HS-5 (cell line): Measurements from ENCODE around the gene PNKD.
"Not testable (repeated sequence)": the region's sequence is repeated elsewhere in the genome, so short reads cannot be mapped to it uniquely, and the experiment has no call there.

Experiments
- DNase-seq: peaks from one replicate; pipeline ENCODE4 v3.0.0-alpha.2; 2012; ENCODE audit warnings: low read depth

The PNKD gene

DNA sequence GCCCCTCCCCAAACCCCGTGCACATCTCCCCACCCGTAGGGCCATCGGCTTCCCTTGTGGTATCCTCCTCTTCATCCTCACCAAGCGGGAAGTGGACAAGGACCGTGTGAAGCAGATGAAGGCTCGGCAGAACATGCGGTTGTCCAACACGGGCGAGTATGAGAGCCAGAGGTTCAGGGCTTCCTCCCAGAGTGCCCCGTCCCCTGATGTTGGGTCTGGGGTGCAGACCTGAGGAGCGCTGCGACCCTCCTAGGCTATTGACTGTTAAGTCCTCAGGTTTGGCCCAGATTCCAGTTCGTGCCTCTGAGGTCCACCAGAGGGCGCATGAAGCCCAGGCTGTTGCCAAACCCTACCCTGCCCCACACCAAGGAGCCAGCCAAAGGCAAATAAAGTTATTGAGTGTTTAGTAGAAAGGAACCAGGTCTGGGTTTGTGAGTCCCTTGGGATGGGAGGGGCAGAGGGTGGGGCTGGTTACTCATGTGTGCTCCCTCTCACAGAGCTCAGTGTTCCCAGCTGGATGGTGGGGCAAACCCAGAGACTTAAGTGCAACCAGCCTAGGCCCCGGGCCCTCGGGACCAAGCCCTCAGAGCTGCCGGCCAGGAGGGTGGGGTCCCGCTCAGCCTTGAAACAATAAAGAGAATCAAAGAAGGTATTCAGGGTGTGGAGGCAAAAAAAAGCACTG, 2.4 kb downstream of the PNKD start:
- peak; percentile 90 for DNase-seq

DNA sequence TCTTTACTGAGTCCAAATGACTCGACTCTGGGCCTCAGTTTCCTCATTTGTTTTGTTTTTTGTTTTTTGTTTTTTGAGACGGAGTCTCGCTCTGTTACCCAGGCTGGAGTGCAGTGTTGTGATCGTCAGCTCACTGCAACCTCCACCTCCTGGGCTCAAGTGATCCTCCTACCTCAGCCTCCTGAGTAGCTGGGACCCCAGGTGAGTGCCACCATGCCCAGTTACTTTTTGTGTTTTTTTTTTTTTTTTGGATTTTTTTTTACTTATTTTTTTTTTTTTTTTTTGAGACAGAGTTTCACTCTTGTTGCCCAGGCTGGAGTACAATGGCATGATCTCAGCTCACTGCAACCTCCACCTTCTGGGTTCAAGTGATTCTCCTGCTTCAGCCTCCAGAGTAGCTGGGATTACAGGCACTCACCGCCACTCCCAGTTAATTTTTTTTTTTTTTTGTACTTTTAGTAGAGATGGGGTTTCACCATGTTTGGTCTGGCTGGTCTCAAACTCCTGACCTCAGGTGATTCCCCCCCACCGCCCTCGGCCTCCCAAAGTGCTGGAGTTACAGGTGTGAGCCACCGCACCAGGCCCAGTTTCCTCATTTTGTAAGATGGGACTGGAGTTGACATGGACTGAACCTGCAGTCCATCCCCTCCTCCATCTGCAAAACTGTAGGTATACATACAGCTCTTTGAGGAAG, 3.0 kb downstream of the PNKD start:
- DNase-seq, result not testable (repeated sequence)

DNA sequence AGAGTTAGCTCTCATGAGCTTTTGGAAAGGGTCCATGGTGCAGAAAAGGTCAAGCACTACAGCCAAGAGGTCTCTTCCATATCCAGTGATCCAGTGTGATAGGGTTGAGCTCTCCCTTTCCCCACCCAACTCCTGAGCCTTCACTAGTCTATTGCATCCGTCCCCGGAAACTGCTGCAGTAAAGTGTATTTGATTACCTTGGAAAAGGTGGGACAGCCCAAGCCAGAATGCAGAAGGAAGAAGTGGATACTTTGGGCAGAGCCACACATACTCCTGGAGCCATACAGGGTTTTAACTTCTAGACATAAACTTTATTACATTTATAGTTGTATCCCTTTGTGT, 3.6 kb downstream of the PNKD start:
- no peak for DNase-seq

DNA sequence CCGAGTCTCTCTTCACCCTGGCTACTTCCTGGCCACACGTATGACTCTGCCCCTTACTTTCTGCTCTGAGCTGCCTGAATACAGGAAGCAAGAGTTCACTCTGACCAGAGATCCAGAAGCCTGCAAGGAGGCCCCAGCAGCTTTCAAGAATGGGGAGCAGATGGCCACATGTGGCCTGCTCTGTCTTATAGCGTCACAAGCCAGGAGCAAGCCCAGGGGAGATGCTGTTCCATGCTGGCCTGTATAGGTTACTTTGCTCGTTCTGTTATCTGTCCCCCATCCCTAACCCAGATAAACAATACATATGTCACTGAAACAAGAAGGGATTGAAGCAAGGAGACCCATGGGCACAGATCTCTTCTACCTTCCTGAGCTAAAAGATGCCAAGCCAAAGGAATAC, 4.3 kb downstream of the PNKD start:
- no peak for DNase-seq

DNA sequence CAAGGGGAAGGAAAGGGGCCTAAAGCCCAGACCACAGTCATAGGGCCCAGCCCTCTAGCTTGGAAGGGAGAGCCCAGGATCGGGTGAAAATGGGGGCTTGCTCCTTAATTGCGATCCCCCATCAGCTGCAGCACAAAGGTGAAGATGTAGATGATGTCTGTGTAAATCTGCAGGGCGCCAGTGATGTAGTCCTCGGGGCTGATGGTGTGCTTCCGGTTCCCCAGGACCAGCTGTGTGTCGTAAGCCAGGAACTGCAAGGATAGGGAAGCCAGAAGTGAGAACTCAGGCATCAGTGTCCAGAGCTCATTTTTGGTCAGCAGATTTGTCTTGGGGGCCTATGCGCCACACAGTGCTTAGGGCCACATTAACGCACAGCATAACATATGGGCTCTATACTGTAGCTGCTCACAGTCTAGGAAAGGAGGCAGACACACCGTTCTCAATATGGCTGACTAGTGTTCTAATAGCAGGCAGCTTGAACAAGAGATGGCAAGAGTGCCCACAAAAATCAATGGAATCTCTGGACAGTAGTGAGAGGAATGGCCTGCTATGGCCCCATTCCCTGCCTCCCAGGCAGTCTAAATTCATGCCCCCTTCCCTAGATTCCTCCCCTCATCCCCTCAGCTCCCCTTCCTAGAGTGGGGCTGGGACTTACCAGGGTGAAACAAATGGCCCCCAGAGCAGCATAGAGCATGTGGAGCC, 5.2 kb downstream of the PNKD start:
- no peak for DNase-seq

DNA sequence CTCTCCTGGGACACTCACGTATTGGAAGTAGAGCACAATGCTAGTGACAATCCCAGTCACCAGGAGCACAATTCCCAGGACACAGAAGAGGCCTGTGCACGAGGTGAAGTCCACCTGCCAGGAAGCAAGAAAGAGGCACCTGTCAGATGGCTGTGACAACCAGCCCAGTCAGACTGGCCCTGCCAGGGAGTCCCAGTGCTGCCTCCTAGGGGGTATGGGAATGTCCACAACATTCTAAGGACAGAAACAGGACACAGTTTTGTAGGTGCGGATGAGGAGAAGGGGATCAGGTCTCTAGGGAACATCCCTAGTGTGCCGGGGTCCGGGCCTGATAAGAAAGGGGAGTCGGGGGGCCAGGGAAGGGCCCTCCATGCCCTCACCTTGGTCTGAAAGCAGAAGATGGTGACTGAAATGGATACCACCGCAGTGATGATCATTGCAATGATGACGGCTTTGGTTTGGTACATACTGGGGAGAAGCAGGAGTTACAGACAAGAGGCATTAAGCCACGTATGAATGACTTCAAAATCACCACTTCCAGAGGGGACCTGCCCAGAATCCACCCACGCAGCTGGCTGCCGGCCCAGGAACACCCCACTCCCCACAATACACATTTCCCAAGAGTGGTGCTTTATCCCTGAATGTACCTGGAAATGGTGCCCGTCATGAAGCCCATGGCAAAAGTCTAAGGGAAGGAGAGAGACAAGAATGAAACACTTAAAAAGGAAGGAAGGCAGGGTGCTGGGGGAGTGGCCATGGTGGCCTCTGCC, 6.9 kb downstream of the PNKD start:
- no peak for DNase-seq

DNA sequence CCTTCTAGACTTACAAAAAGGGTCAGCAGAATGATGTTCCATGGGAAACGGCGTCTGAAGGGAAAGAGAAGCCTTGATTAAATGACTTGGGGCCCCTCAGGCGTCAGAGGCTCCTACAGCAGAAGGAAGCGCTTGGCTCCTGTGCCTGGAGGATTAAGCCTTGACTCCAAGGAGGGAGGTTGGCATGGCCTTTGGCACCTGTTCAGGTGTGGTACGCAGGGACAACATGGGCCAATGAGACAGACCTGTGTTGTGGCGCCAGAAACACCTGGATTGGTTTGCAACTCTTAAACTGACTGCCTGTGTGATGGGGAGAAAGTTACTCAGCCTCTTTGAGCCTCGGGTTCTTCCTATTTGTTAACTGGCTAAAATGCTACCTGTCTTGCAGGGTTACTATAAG, 7.6 kb downstream of the PNKD start:
- no peak for DNase-seq

DNA sequence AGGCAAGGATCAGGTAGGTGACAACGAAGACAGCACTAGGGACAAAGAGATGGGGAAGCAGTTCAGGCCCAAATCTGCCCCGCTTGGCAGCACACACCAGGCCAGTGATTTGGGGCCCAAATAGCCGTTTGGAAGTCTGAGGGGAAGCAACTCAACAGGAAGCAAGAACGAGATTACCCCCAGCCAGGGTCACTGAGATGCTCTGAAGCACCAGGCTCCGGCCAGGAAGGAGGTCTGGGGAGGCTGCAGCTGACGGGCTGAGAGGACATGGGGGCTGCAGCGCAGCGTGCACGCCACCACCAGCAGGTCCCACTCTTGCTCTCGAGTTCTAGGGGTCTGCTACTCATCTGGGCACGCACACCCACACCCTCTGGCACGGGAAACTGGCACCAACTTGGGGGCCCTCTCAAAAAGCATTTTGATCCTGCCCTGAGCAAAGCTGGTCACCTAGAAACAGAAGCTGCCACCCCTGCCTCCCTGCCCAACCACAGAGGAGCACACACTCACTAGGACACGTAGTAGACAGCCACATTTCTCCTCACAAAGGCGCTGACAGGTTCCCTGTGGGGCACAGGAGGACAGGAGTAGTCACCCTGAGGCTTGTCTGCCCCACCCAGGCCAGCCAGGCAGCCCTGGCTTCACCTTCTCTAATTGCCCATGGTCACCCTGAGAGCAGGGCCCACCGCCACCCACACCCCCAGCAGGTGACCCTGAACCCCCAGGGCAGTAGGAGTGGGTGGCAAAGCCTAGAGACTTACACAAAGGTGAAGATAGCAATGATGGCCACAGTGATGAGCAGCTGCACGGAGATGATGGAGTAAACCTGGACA, 8.4 kb downstream of the PNKD start:
- no peak for DNase-seq

DNA sequence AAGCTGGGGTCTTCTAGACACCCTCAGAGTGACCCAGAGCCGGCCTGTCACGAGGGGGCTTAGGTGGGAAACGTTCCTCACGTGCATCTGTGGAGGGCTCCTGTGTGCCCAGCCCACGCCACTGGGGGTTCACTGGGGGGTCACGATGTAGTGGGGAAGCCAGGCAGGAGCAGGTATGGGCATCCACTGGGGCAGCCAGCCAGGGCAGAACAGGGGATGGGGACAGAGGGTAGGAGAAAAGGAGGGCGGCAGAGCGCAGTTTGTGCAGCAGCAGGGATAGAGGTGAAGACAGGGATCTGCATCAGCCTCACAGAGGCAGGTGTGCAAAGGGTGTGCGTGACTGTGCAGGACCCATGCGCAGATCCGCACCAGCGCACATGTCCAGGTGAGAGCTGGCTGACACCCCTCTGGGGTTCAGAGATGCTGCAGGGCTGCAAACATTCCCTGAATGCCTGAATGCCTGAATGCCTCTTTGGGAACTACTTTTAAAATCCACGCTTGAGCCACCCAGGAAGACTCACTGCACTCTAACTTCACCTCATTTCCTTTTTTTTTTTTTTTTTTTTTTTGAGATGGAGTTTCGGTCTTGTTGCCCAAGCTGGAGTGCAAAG, 10.0 kb downstream of the PNKD start:
- DNase-seq, result no peak

DNA sequence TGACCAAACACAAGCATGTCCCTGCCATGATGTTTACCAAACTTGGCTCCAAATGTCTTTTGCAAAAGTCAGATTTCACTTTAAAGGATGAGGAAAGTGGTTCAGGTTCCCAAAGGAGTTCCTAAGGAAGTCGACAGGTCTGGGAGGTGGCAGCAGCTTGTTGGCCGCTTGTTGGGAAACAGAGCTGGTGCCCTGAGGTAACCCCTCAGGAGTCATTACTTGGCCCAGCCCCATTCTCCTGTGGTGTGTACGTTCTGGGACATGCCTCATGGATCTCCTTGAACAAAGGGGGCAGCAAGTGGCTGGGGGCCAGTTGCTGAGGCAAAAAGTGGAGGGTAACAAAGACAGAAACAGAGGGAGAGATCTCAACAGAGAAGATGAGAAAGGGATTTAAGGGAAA, 11.1 kb downstream of the PNKD start:
- no peak for DNase-seq

DNA sequence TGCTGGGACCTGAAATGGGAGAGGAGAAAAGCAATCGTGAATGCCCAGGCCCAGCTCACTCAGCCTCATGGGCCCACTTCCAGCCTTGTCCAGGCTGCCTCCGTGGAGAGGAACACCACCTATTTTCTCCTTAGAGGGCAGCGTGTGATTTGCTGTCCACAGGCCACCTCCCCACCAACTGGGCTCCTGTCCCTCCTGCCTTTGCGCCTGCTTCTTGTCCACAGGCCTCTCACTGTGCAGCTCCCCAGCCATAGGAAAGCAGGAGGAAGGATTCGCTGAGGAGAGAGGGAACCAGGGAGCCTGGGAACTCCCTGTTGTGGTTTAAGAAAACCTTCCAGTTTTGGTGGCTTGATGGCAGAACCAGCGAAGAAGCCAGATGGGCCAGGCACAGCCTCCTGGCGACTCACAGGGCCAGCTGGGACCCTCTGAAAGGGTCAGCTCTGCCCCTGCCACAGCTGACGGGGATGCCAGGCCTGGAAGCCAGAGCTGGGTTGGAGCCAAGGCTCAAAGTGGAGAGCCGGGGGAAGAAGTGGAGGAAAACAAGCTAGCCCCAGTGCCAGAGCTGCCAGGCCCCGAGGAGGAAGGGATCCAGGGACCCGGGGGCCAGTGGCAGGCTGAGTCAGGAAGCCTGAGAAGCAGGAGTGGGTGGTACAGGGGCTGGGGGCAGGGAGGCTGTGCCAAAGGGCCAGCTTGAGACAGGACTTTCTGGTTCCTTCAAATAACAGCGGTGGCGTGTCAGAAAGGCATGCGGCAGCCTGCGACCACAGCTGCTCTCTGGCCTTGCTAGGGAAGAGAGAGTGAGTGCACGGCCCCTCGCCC, 12.1 kb downstream of the PNKD start:
- no peak for DNase-seq

DNA sequence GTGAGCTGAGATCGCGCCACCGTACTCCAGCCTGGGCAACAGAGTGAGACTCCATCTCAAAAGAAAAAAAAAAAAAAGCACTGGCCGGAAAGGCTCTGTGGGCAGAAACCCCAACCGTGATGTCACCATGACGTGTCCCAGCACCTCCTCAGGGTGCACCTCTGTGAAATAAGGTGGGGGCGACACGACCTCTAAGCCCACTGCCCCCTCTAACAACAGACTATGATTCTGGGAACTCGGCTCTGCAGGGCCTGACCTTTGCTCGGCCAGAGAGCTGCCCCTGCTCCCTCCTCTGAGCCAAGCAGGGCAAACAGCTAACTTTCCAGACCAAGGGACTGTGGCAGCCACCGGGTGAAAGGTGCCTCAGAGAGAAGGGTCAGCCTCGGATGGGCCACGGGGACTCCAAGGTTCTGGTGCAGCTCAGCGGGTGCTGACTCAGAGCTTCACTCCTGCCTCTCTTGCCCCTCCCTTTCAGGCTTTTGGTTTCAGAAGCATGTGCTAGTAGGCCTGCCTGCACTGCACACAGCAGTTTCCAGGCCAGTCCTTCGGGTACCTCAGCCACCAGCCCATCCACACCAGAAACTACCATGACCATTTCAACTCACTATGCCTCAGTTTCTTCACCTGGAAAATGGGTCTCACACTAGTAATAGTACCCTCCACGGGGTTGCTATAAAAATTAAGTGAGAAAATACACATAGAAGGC, 13.9 kb downstream of the PNKD start:
- DNase-seq, result peak; percentile 53

DNA sequence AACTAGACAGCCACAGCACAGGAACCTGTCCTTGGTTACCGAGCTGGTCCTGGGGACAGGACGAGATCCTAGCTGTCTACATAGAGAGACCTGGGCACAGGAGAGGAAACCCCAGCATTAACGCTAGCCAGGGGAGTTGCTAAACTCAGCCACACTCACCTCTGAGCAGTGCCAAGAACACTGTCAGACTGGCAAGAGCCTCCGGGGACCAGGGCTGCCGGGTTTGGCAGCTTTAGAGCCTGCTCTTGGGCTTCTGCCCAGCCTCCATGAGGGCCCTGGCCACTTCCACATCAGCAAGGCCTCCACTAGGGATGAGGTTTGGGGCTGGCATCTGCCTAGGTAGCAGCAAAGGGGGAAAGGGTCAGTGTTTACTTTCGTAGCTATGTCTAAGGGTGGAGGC, 15.3 kb downstream of the PNKD start:
- DNase-seq, result no peak

DNA sequence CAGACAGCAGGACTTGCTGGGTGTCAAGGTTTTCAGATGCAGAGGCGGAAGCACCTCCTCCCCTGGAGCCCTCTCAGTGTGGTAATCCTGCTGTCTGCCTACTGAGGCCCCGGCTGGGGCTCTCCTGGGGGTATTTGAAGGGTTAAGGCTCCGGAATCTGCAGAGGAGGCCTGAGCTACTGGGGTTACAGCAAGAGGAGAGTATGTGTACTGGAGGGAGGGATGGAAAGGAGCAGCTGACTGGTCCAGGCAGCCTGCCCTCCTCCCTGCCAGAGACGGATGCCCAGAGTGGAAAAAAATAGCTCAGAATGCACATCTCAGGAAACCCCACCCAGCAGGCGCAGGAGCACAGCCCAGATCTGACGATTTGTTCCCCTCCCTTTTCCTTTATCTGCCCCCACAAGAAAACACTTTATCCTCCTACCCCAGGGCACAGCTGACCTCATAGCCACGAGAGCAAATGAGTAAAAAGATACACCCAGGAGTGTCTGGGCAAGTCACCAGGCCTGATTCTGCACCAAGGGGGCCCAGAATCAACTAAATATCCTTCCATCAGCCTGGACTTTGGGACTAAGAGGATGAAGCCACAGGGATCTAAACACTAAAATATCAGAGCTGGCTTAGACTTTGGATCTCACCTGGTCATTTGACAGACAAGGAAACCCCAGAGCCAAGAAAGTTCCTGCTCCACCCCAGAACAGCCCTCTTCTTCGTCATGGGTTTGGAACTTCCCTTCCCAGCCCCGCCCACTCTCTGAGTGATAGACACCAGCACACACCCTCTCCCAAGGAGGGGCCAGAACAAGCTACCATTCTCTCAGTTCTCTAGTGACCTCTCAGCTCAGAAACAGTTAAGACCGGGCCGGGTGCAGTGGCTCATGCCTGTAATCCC, 16.5 kb downstream of the PNKD start:
- peak; percentile 95 for DNase-seq

DNA sequence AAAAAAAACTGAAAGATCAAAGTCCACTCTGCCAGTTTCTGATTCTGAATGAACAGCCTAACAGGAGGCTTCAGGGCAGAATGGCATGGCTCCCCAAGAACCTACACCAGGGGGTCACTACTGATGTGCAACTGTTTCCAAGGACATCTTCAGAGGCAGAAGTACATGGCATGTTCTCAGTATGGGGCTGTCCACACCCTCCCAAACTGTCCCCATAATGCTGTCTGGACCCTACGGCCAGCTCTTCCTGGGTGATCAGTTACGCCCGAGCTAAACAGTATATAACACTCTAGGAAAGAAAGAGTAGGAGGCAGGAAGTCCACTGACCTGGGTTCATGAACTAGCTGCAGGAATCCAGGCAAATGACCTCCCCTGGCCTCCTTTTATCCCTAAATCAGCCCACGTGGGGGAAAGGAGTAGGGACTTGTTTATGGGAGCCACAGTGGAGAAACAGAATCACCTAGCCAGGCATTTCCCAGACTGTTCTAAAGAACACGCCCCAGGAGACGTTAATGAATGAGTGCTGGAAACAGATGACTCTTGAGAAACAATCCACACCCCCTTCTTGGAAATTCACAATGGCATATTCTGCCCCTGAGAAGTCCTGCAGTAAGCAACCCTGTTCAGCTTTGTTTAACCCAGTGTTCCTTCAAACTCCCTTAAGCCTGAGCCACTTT, 19.5 kb downstream of the PNKD start:
- no peak for DNase-seq

DNA sequence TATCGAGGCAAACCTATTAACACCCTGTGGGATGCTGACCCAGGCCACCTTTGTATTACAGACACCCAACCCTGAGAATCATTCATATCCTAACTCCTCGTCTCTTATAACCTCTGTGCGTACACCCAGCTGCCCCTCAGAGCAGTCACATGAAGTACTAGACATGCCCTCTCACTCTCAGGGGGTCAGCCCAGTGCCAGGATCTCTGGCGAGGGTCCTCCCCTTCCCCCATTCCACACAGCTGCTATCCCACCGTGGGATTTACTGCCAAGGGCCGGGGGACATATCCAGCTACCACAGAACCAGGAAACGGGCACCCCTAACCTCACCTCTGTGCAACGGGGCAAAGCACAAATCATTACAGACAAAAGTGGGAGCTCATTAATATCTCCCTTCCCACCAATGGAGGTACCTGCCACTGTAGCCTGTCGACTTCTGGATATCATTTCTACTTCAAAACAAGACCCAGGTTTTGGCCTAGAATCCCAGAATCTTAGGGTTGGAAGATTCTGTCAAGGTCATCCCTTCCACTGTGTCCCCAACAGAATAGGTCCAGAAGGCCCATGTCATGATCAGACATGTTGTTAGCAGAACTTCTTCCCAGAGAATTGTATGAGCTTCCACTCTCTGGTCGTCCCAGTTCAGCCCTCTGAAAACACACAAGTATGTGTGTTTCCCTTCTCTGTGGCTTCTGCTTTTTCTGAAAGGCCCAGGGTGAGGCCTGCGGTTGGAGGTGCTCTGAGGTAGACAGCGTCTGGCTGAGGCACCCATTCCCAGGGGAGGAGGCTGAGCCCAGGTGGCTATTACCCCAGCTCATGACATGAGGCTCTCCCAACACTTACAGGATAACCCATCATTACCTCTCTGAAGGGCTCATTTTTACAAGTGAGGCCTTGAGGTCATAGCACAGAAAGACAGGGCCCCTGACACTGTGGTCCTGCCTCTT, 20.3 kb downstream of the PNKD start:
- DNase-seq, result no peak
